CD14-positive monocyte (primary cell): Measurements from ENCODE around the gene EMSY. TPM values are rescaled to one million over a fixed set of nuclear protein-coding genes. Genes with fewer than 3 reads are reported as not detected.

Experiments used
- DNase-seq, 3 donors: peaks; one replicate each; pipeline ENCODE4 v3.0.0-alpha.2; 2011 to 2022
- H2AFZ ChIP-seq: 2 replicates; pipeline ENCODE4 v1.6.0; 2012; ENCODE audit warnings: mild to moderate bottlenecking, low read depth, low read length, inconsistent platforms; ENCODE audit not compliant: insufficient read depth, poor library complexity, severe bottlenecking
- H3K27ac ChIP-seq, 2 donors: 1 replicate in 1 of 2; 2 replicates in 1 of 2; pipeline ENCODE4 v1.5.1; 2012 to 2013; ENCODE audit warnings: low read length in 2 of 2, control low read depth in 1 of 2, inconsistent platforms in 1 of 2, low read depth in 1 of 2, mild to moderate bottlenecking in 1 of 2
- H3K27me3 ChIP-seq, 2 donors: one replicate each; pipeline versions ENCODE4 v1.6.0 to v1.6.1; 2011 to 2013; ENCODE audit warnings: low read length in 2 of 2; ENCODE audit not compliant: control insufficient read depth in 2 of 2, insufficient read depth in 2 of 2
- H3K36me3 ChIP-seq, 2 donors: replicated peaks in 1 of 2; 1 replicate in 1 of 2; 2 replicates in 1 of 2; pipeline versions ENCODE4 v1.5.1 to v1.6.1; 2012 to 2013; ENCODE audit warnings: low read length in 2 of 2, control low read depth in 1 of 2, inconsistent platforms in 1 of 2, mild to moderate bottlenecking in 1 of 2; ENCODE audit not compliant: insufficient read depth in 2 of 2, control insufficient read depth in 1 of 2
- H3K4me1 ChIP-seq, 2 donors: 1 replicate in 1 of 2; 2 replicates in 1 of 2; pipeline versions ENCODE4 v1.5.1 to v1.6.1; 2012 to 2013; ENCODE audit warnings: low read length in 2 of 2, control low read depth in 1 of 2, inconsistent platforms in 1 of 2, mild to moderate bottlenecking in 1 of 2, moderate library complexity in 1 of 2; ENCODE audit not compliant: insufficient read depth in 2 of 2, control insufficient read depth in 1 of 2
- H3K4me2 ChIP-seq: replicated peaks from 2 replicates; pipeline ENCODE3; 2012; ENCODE audit warnings: low read length, moderate library complexity, mild to moderate bottlenecking; ENCODE audit not compliant: poor library complexity, severe bottlenecking; ENCODE audit errors: extremely low read depth
- H3K4me3 ChIP-seq, 3 experiments: fragments of 200-600 bp in 1 of 3; sonication (generic) in 1 of 3; replicated peaks in 1 of 3; 1 replicate in 2 of 3; 2 replicates in 1 of 3; pipeline ENCODE4 v1.5.1; 2011 to 2013; ENCODE audit warnings: low read length in 3 of 3, mild to moderate bottlenecking in 3 of 3, control low read depth in 2 of 3, low read depth in 2 of 3, inconsistent platforms in 1 of 3, moderate library complexity in 1 of 3
- H3K79me2 ChIP-seq: 2 replicates; pipeline ENCODE4 v1.6.0; 2012; ENCODE audit warnings: mild to moderate bottlenecking, control low read depth, inconsistent platforms, low read length, moderate library complexity; ENCODE audit not compliant: insufficient read depth
- H3K9ac ChIP-seq: 2 replicates; pipeline ENCODE4 v1.6.0; 2017; ENCODE audit warnings: low read length, mild to moderate bottlenecking; ENCODE audit not compliant: insufficient read depth, poor library complexity, severe bottlenecking
- H3K9me3 ChIP-seq, 2 donors: replicated peaks in 1 of 2; 1 replicate in 1 of 2; 2 replicates in 1 of 2; pipeline versions ENCODE4 v1.5.1 to v1.6.1; 2012 to 2013; ENCODE audit warnings: low read length in 2 of 2, control low read depth in 1 of 2; ENCODE audit not compliant: control insufficient read depth in 1 of 2, insufficient read depth in 1 of 2
- H4K20me1 ChIP-seq: 2 replicates; pipeline ENCODE4 v1.6.0; 2012; ENCODE audit warnings: mild to moderate bottlenecking, low read length, control low read depth, moderate library complexity; ENCODE audit not compliant: insufficient read depth
- H3K27ac Mint-ChIP-seq, 7 donors: one replicate each; pipeline ENCODE4 v1.8.0; 2020; ENCODE audit warnings: mild to moderate bottlenecking in 7 of 7, mixed read lengths in 7 of 7, moderate library complexity in 6 of 7, inconsistent platforms in 2 of 7
- H3K27me3 Mint-ChIP-seq, 3 donors: one replicate each; pipeline ENCODE4 v1.8.0; 2021 to 2022; ENCODE audit warnings: low read depth in 3 of 3, mild to moderate bottlenecking in 3 of 3, mixed read lengths in 3 of 3, moderate library complexity in 3 of 3, inconsistent platforms in 1 of 3
- H3K36me3 Mint-ChIP-seq, 2 donors: one replicate each; pipeline ENCODE4 v1.8.0; 2020; ENCODE audit warnings: mixed read lengths in 2 of 2, inconsistent platforms in 1 of 2, mild to moderate bottlenecking in 1 of 2
- H3K4me1 Mint-ChIP-seq: one replicate; pipeline ENCODE4 v1.8.0; 2020; ENCODE audit warnings: mild to moderate bottlenecking, mixed read lengths
- H3K4me3 Mint-ChIP-seq, 2 donors: one replicate each; pipeline ENCODE4 v1.8.0; 2020; ENCODE audit warnings: mild to moderate bottlenecking in 2 of 2, mixed read lengths in 2 of 2, moderate library complexity in 1 of 2
- H3K9me3 Mint-ChIP-seq, 7 donors: one replicate each; pipeline ENCODE4 v1.8.0; 2020 to 2022; ENCODE audit warnings: mixed read lengths in 7 of 7, mild to moderate bottlenecking in 6 of 7, moderate library complexity in 6 of 7, inconsistent platforms in 2 of 7
- WGBS: methylation state at CpG from one replicate; pipeline ENCODE4 v1.1.5; 2013; ENCODE audit warnings: missing lambda C conversion rate; ENCODE audit not compliant: insufficient coverage; 5-methylcytosine and 5-hydroxymethylcytosine counted together
- intact Hi-C, 2 donors: fragments of 100-400 bp; cut with micrococcal nuclease; formaldehyde crosslinking; loops; one replicate each; pipeline versions ENCODE4 v1.15.0 to v1.15.1; 2023
- polyA plus RNA-seq, 3 donors: library from polyadenylated mRNA; depleted of rRNA in 1 of 3; unstranded in 2 of 3; stranded (reverse) in 1 of 3; fragments of 300-500 nt in 2 of 3; fragments of >200 nt in 1 of 3; fragmentation: Illumina TruSeq in 2 of 3; gene quantifications; 1 replicate in 2 of 3; 2 replicates in 1 of 3; pipeline ENCODE4 v1.2.3, GENCODE V29; 2012 to 2021
- TF ChIP-seq, protein P1 (sequence below): fragments of 200-600 bp; IDR thresholded peaks from one replicate; pipeline ENCODE4 v1.8.0; 2022; ENCODE audit warnings: antibody characterized with exemption, mild to moderate bottlenecking

Gene EMSY
- polyA plus RNA-seq, 3 donors: 9.2 to 31.3 (median 9.4) TPM

DNA sequence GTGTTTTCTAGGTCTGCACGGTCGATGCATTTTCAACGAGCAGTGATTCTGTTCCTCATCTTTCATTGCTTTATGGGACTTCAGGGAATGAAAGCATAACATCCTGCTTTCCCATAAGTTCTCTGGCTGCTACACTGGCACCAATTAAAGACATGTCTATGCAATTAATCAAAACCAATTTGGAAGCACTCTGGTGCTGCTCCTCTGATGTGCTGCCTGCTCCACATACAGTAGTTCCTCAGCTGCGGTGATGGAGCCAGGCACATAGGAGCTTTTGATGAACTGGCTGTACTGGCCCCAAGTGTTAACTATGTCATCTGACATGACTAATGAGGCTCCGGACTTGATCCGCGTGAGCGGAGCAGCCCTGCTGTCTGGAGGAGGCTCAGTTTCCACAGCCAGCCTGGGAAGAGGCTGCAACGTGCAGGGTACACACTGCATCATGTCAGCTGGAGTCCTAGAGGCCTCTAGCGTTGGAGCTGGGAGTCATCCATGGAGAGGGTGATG, 33.9 kb upstream of the EMSY start:
- no peaks in the 10 kb centered on the region for H3K4me1 ChIP-seq
- Mint-ChIP-seq H3K9me3 (no peaks in the 10 kb centered on the region), H3K4me1 (no peaks in the 10 kb centered on the region), H3K27me3 (peaks cover 0 to 8% (median 5%) of the 10 kb centered on the region in 3 donors), H3K36me3 (no peaks in the 10 kb centered on the region), H3K27ac (no peak overlapping the region), H3K4me3 (no peak overlapping the region)
- H2AFZ ChIP-seq: no peak overlapping the region
- no peak overlapping the region for H3K4me3 ChIP-seq
- intact Hi-C loops: no loop called here
- no peak overlapping the region for H3K9ac ChIP-seq
- H3K79me2 ChIP-seq: no peaks in the 10 kb centered on the region
- no peak for DNase-seq
- H3K36me3 ChIP-seq: no peaks in the 10 kb centered on the region
- no peak overlapping the region for H3K27ac ChIP-seq
- no peak overlapping the region for H3K4me2 ChIP-seq
- no peaks in the 10 kb centered on the region for H3K27me3 ChIP-seq
- H4K20me1 ChIP-seq: no peaks in the 10 kb centered on the region
- no peaks in the 10 kb centered on the region for H3K9me3 ChIP-seq
- TF ChIP-seq, protein P1, sequence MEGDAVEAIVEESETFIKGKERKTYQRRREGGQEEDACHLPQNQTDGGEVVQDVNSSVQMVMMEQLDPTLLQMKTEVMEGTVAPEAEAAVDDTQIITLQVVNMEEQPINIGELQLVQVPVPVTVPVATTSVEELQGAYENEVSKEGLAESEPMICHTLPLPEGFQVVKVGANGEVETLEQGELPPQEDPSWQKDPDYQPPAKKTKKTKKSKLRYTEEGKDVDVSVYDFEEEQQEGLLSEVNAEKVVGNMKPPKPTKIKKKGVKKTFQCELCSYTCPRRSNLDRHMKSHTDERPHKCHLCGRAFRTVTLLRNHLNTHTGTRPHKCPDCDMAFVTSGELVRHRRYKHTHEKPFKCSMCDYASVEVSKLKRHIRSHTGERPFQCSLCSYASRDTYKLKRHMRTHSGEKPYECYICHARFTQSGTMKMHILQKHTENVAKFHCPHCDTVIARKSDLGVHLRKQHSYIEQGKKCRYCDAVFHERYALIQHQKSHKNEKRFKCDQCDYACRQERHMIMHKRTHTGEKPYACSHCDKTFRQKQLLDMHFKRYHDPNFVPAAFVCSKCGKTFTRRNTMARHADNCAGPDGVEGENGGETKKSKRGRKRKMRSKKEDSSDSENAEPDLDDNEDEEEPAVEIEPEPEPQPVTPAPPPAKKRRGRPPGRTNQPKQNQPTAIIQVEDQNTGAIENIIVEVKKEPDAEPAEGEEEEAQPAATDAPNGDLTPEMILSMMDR: no peak
- 97% methylated on average over 9 of the region's 10 CpGs for WGBS

DNA sequence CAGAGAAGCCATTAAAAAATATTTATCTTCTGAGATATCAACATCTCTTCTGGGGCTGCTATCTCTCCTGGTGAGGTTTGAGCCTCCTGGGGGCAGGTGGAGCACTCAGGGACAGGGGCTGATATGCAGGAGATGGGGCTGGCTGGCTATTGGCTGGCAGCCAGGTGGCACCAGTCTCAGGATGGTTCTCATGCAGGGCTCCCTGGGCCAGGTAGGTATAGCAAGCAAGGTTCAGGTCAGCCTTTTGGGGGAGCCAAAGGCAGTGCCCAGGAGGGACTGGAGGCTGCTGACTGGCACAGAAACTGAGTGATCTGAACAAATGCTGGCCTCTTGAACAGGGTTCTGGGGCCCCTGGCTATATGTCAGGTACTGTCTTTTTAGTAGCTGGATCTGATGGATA, 29.7 kb upstream of the EMSY start:
- TF ChIP-seq, protein P1: no peak
- Histone ChIP-seq H3K4me1 (no peaks in the 10 kb centered on the region), H3K27ac (no peak overlapping the region), H3K9me3 (no peaks in the 10 kb centered on the region), H3K4me2 (no peak overlapping the region), H2AFZ (no peak overlapping the region), H3K27me3 (no peaks in the 10 kb centered on the region), H3K4me3 (no peak overlapping the region), H4K20me1 (no peaks in the 10 kb centered on the region), H3K79me2 (no peaks in the 10 kb centered on the region), H3K9ac (no peak overlapping the region), H3K36me3 (no peaks in the 10 kb centered on the region)
- intact Hi-C loops: no loop called here
- Mint-ChIP-seq H3K36me3 (no peaks in the 10 kb centered on the region), H3K27ac (no peak overlapping the region), H3K4me1 (no peaks in the 10 kb centered on the region), H3K4me3 (no peak overlapping the region), H3K9me3 (peaks cover 0 to 2% (median 0%) of the 10 kb centered on the region in 7 donors), H3K27me3 (peaks cover 2 to 6% (median 4%) of the 10 kb centered on the region in 3 donors)
- DNase-seq: no peak
